Stimulated activated CD4-positive, alpha-beta T cell treated with anti-CD3 and anti-CD28 coated beads, Interleukin-15, amount 100 ng/mL, for 1 hour (primary cell): ENCODE measurements around the gene POLR2B.
"Not testable (repeated sequence)": the region's sequence is repeated elsewhere in the genome, so short reads cannot be mapped to it uniquely, and the experiment has no call there.

ENCODE experiments used
- DNase-seq, 2 donors: peaks; one replicate each; pipeline ENCODE4 v3.0.0-alpha.2; 2020; ENCODE audit warnings: low read depth in 1 of 2, low spot score in 1 of 2

POLR2B gene

GRCh38 chr4:57051095-57051494 is 72.4 kb downstream of the POLR2B start:
- no peak for DNase-seq

- no peak for DNase-seq
These were observed 72.8 kb downstream of the POLR2B start for GRCh38 chr4:57051524-57051923.

GRCh38 chr4:57053508-57053907 is 74.8 kb downstream of the POLR2B start:
- no peak for DNase-seq

- DNase-seq = no peak
These were observed 77.2 kb downstream of the POLR2B start for GRCh38 chr4:57055886-57056285.

GRCh38 chr4:57059890-57060716 is 81.4 kb downstream of the POLR2B start:
- DNase-seq = no peak

- DNase-seq = not testable (repeated sequence)
These were observed 82.0 kb downstream of the POLR2B start for GRCh38 chr4:57060717-57061067.

- DNase-seq = no peak
These were observed 82.7 kb downstream of the POLR2B start for GRCh38 chr4:57061395-57061794.

- no peak for DNase-seq
These were observed 84.8 kb downstream of the POLR2B start for GRCh38 chr4:57063518-57063917.

GRCh38 chr4:57064120-57064519 is 85.4 kb downstream of the POLR2B start:
- no peak for DNase-seq

- no peak for DNase-seq
These were observed 86.4 kb downstream of the POLR2B start for GRCh38 chr4:57064811-57065711.

- DNase-seq = no peak
These were observed 87.2 kb downstream of the POLR2B start for GRCh38 chr4:57065730-57066482.

- DNase-seq = no peak
These were observed 89.7 kb downstream of the POLR2B start for GRCh38 chr4:57068237-57068981.

- DNase-seq = no peak
These were observed 91.8 kb downstream of the POLR2B start for GRCh38 chr4:57070461-57070860.

GRCh38 chr4:57071326-57071725 is 92.6 kb downstream of the POLR2B start:
- DNase-seq = no peak

- no peak for DNase-seq
These were observed 94.9 kb downstream of the POLR2B start for GRCh38 chr4:57073559-57073958.

GRCh38 chr4:57074744-57075143 is 96.0 kb downstream of the POLR2B start:
- DNase-seq = no peak

- DNase-seq = no peak
These were observed 96.7 kb downstream of the POLR2B start for GRCh38 chr4:57075367-57075766.

GRCh38 chr4:57076646-57077045 is 98.0 kb downstream of the POLR2B start:
- DNase-seq = no peak

GRCh38 chr4:57077550-57078343 is 99.1 kb downstream of the POLR2B start:
- no peak for DNase-seq
